HG03457 (cell line): Measurements from ENCODE around the gene CMPK1.

Experiments used
- ATAC-seq: cut with Tn5 transposase; IDR thresholded peaks from one replicate; pipeline ENCODE4 v1.9.1; 2021; ENCODE audit warnings: moderate number of reproducible peaks; ENCODE audit not compliant: unreplicated experiment

The CMPK1 gene

DNA sequence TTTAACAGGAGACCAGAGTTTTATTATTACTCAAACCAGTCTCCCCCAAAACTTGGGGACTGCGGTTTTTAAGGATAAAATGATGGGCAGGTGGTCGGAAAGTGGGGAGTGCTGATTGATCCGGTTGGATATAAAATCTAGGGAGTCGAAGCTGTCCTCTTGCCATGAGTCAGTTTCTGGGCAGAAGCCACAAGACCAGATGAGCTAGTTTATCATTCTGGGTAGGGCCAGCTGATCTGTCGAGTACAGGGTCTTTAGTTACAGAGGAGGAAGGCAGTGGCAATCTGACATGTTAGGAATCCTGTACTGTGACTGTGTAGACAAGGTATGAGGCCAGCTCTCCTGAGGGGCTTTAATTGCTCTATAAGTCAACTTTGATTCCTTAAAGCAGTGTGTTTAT is 59.6 kb downstream of the CMPK1 start:
- no peak for ATAC-seq

DNA sequence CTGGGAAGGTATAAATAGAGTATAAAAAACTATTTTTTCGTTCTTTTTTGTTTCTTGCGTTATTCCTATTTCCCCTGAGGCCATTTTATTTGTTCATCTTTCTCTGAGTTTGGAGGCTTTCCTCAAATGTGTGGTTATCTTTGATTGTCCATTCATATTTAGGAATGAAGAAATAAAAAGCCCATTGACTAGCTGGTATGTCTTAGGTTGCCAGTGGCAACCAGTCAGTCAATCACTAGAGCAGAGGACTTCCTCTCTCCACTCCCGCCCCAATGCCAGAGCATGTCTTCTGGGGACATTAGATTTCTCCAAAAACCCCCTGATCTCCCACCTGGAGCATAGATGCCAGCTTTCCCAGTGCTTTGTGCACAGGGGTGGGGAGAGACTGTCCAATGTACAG is 61.8 kb downstream of the CMPK1 start:
- no peak for ATAC-seq

DNA sequence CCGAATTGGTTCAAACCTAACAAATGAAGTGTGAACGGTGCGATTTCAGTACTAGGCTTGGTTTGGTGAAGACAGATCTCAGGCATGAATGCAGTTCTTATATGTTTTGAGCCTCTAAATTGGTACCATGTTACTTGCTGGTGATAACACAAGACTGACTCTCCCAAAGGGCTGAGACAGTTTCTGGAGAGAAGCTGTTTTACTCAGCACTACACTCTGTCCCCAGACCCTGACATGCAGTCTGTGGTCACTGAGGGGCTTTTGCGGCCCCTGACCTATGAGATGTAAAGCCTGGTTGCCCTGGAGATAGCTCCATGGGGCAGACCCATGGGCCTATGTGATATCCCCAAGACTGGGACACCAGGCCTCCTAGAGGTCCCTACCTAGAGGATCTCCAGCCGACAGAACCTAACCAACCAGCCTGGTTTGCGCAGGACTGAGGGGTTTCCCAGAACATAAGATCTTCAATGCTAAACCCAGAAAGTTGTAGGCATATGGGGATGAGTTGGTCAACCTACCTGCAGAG is 63.1 kb downstream of the CMPK1 start:
- no peak for ATAC-seq

DNA sequence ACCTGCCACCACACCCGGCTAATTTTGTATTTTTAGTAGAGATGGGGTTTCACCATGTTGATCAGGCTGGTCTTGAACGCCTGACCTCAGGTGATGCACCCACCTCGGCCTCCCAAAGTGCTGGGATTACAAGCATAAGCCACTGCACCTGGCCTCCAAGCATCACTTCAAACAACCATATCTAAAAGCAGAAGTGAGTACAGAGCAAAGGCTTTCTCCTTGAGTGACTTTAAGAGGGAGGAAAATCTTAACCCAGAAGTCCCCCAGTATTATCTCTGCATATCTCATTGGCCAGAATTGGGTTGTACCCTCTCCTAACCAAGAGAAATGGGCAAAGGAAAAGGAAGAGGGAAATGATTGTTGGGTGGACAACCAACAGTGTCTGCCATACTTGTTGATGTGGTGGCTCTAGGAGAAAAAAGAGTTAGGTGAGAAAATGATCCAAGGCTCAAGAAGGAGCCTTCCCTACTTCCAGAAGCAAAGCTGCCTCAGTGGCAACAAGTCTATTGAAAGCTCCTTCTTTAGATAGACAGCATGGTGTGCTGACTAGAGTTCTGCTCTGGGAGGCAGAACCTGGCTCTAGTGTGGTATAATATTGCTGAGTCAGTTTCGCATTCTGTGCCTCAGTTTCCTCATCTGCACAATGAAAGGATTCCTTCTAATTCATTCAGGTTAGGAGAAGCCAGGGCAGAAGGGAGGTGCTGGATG is 65.7 kb downstream of the CMPK1 start:
- no peak for ATAC-seq

DNA sequence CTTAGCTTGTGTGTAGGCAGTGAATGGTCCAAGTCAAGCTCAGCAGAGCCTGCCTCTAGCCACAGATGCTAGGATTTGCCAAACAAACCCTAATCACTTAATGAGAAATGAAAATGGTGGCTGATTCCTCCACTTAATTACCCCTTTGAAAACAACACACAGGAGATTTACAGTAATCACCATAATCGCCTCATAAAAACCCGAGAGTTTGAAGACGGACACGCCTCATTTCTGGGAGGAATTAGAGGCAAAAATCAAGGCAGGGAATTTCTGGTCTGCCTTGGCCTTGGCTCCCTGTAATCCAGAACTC is 66.2 kb downstream of the CMPK1 start:
- ATAC-seq = no peak

DNA sequence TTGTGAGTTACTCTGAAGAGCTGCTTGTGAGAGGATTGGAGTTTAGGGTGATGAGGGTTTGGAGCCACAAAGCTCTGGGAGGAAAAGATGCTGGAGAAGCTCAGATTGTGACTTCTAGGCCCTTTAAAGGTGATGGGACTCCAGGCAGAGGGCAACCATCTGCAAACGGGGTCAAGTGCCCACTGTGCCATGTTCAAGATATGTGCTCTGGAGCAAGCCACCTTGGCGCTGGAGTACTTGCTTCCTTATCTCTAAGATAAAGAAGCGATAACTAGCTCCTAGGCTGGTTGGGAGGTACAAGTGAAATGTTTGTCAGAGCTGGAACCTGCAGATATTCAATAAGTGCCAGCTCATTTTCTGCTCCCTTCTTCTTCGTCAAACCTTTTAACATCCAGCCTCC is 68.2 kb downstream of the CMPK1 start:
- ATAC-seq = no peak

DNA sequence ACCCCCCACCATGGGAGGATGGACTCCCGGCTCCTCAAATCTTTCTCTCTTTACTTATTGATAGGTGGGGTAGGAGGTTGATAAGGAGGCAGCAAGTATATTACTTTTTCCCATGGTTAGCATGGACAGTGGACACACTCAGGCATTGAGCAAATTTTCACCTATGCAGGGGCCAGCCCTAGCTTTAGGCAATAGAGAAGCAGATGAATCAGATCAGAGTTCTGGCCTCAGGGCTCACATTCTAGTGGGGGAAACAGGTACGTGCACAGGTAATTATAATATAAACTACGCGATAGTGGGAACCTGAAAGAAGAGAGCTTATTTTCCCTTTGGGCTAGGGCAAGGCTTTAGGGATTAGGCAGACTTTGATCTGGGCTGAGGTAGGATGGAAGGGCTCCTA is 69.0 kb downstream of the CMPK1 start:
- no peak for ATAC-seq

DNA sequence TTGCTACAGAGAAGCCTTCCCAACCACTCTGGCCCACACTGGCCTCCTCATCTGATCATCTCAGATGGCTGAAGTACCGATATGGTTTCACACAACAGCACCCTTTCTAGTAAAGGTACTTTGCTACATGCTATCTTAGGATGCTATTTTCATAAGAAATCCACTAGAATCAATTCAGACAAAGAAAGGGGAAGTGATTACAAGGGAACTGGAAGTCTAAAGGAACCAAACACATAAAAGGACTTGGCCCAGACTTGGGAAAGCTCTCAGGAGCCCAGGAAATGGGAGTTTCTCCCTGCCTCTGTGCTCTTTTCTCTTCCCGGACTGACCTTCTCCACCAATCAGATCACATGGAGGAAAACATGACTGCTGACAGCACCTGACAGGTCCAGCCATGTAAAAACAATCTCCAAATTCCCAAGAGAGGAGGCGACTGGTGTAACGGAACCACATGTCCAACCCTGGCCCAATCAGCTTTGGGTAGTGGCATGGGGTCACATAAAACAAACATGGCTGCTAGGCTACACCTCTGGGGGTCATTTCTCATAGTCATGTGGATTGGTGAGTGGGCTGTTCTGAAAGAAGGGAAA is 69.8 kb downstream of the CMPK1 start:
- ATAC-seq = no peak

DNA sequence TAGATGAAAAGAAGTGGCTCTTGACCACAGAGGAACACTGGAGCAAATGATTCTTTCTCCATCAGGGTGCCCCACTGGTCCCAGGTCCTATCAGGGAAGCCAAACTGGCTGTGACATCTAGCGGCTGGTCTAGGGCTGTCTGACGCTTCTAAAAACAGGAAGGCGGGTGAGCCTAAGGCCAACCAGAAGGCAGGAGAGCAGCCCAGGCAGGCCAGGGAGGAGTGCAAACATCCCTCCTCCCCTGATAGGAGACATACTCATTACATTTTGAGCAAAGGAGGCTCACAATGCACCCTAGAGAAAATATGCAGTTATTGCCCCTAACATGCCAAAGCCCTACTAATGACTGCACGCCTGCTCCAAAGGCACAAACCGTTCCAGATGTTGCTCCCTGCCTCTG is 72.1 kb downstream of the CMPK1 start:
- ATAC-seq = no peak

DNA sequence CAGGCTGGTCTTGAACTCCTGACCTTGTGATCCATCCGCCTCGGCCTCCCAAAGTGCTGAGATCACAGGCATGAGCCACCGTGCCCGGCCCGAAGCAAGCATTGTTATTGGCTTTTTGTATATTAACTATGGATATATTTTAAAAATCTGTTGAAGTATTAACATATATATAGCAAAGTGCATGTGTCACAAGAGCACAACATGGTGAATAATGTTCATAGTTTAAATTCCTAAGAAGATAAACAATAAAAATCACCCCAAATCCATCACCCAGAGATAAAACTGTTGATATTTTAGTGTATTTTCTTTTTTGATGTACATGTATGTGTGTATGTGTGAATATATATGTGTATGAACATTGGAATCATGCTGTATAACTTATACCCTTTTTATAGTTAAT is 73.4 kb downstream of the CMPK1 start:
- ATAC-seq = no peak

DNA sequence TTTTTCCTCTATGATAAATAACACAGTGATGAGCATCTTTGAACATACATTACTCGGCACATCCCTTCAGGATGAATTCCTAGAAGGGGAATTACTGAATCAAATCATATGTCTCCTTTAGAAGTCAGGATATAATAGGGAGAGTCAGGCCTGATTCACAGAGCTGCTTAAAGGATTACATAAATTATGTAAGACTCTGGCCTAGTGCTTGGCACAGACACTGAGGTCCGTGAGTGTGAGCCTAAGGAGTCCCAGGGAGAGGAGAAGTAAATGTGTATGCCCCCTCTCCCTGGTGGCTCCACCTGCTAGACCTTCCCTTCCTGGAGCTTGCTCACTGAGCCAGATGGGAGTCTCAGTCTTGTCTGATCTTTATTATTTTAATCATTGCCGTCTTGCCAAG is 73.9 kb downstream of the CMPK1 start:
- ATAC-seq = no peak

DNA sequence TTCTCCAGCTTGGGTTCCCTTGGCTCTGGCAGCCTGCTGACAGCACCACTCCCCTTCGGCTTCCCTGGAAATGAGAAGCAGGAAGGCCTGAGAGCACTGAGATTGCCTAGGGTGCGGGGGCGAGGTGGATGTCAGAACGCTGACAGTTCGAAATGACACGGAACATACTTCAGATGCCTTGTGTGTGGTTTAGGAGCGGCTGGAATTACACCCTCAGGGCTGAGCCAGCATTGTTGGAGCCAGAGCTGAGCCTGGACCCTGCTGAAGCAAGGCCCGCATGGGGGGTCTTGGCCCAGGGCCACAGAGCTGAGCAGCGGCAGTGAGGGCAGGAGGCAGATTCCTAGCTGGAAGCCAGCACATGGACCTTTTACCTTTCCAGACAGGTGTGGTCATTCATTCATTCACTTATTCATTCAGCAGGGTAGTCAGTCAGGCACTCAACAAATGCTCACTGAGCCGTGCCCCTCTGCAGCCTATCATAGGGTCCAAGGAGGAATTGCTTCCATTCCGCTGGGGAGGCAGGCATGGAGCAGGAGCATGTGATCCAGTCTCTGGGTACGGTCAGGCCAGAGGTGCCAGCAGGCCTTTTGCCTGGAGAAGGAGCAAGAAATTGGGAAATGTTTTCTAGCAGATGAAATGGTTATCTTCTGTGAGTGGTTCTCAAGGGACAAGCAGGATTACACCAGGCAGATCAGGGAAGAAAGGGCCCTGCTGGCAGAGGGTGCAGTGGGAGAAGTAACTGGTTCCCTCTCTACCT is 75.9 kb downstream of the CMPK1 start:
- ATAC-seq = no peak

DNA sequence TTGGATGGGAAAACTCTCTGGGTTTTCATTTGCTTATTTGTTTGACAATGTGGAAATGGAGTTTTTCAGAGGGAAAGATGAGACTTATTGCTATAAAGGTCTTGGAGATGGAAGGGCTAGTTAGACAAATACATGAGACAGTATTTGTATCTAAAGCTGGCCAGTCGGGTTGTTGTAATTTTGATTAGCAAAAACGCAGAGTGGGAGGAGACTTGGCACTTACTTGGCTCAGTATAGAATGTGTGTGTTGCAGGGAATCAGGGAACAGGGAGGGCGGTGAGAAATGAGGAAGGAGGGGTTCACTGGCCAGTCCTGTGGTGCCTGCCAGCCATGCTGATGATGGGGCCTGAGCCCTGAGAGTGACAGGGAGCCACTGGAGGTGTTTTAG is 76.5 kb downstream of the CMPK1 start:
- no peak for ATAC-seq

DNA sequence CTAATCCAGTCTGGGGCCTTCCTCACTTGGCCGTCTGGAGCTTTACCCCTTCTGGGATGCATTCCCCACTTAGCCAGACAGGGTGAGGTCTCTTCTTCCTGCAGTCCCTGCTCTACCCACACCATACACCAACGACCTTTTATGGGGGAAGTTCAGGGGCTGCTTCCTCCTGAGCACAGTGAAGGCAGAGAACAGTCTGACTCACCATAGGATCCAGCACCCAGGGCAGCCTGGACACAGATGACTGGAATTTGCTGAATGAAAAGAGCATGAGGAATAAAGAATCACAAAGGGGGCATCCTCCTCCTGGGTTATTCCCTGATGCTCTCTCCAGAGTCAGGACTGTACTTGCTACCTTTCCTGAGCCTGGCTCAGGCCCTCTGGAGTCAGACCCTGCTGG is 77.8 kb downstream of the CMPK1 start:
- no peak for ATAC-seq

DNA sequence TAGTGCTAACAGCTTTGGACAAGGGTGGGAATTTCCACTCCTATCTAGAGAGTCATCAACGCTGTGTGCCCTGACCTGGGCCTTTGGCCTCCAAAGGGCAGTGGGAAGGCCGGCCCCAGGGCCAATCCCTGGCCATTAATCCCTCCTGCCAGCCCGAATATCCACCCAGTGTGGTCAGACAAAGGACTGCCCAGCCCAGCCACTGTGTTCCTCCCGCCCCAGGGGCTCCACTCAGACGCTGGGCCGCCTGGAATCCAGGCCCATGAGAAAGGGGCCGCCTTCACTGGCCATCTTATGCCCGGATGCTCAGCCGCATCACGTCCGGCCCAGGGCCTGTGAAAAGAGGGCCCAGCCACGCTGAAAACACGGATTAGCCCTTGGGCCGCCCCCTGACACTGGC is 78.8 kb downstream of the CMPK1 start:
- ATAC-seq = no peak

DNA sequence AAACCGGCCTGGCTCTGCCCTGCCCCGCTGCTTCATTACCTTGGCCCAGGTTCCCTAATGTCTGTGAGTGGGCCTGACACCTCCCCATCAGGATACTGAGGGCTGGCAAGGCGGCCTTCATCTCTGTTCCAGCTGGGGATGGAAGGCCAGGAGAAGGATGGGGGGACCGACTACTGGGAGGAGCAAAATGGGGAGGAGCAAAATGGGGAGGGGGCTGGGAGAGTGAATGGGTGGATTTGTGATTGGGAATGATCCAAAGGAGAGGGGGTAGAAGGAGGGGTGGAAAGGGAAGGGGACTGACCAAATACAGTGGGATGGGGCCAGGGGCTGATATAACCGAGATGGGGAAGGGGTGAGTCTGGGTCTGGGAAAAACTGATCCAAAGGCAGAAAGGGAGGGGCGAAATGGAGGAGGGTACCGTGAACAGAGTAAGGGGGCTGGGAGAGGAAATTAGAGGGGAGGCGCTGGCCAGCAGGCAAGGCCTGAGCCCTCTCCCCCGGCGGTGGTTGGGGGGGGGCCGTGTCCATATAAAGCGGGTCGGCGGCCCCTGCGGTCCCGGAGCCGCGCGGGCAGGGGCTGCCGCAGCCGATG is 82.2 kb downstream of the CMPK1 start, which contains the start of gene FOXE3:
Gene FOXE3, plus strand, starts transcription at position 558 of the 591 bp plus-strand sequence. Its CDS starts 31 bp downstream, at position 589.
- no peak for ATAC-seq

DNA sequence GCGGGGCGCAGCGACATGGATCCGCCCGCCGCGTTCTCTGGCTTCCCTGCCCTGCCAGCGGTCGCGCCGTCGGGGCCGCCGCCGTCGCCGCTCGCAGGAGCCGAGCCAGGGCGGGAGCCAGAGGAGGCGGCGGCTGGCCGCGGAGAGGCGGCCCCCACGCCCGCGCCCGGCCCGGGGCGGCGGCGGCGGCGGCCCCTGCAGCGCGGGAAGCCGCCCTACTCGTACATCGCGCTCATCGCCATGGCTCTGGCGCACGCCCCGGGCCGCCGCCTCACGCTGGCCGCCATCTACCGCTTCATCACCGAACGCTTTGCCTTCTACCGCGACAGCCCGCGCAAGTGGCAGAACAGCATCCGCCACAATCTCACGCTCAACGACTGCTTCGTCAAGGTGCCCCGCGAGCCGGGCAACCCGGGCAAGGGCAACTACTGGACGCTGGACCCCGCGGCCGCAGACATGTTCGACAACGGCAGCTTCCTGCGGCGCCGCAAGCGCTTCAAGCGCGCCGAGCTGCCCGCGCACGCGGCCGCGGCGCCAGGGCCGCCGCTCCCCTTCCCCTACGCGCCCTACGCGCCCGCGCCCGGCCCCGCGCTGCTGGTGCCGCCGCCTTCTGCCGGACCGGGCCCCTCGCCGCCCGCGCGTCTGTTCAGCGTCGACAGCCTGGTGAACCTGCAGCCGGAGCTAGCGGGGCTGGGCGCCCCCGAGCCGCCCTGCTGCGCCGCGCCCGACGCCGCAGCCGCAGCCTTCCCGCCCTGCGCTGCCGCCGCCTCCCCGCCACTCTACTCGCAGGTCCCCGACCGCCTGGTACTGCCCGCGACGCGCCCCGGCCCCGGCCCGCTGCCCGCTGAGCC is 83.0 kb downstream of the CMPK1 start:
- ATAC-seq = no peak

DNA sequence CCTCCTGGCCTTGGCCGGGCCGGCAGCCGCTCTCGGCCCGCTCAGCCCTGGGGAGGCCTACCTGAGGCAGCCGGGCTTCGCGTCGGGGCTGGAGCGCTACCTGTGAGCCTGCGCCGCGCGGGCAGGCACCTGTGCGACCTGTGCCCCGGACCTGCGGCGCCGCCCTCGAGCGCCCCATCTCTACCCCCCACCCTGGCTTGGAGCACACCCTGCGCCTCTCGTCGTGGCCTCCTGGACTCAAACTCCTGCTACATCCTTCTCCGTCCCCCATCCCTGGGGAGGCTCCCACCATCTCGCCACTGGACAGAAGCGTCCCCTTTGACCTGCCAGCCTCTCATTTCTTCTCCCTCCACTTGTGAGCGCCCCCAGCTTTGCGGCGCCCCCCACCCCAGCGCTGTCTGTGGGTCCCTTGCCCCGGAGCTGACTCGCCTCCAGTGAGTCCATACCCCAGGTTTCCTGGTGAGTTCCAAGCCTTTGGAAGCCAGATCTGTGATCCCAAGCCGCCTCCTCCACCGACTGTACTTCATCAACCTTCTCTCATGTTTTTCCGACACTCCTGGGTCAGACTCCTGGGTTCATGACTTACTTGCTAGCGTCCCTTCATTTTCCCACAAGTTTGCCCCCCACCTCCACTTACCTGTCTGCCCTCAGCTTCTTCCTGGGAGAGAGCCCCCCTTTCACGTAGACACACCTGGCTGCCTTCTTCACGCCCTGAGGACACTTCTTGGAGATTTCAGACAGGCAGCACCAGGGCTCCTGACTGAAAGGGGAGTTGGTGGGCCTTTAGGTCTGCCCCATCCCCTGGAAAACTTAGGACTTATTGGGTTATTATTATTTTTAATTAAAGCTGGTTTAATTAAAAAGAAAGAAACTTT is 83.8 kb downstream of the CMPK1 start:
- no peak for ATAC-seq

DNA sequence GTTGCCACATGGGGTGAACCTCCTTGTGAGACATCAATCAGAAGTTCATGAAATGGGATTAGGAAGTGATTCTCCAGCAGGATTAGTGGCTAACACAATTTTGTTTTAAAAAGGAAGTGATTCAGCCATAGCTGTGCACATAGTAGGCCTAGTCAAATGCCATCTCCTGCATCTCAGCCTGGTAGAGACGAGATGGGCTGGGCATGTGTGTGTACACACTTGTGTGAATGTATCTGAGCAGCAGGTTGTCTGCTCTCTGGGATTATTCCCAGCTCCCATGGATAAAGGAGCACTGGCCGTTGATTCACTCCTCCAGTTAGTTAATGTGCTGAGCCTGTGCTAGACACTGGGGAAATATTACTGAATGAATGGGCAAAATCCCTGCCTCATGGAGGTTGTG is 84.5 kb downstream of the CMPK1 start:
- no peak for ATAC-seq
